GM12864 (cell line): ENCODE data around the gene TGFB1I1.
A peak's percentile ranks its signal among the peaks of the same experiment; 100 is the strongest.

ENCODE experiments used
- DNase-seq: peaks from one replicate; pipeline ENCODE4 v3.0.0-alpha.2; 2011; ENCODE audit warnings: low read depth
- H3K4me3 ChIP-seq: 2 replicates; pipeline ENCODE4 v1.5.1; 2011; ENCODE audit warnings: mild to moderate bottlenecking, low read depth, low read length, control low read depth
- TF ChIP-seq, protein P1 (sequence below): IDR thresholded peaks from 2 replicates; pipeline ENCODE4 v1.5.1; 2011; ENCODE audit warnings: low read depth, mild to moderate bottlenecking, moderate library complexity, low read length, control low read depth, inconsistent platforms; ENCODE audit errors: missing control alignments

The TGFB1I1 gene

DNA sequence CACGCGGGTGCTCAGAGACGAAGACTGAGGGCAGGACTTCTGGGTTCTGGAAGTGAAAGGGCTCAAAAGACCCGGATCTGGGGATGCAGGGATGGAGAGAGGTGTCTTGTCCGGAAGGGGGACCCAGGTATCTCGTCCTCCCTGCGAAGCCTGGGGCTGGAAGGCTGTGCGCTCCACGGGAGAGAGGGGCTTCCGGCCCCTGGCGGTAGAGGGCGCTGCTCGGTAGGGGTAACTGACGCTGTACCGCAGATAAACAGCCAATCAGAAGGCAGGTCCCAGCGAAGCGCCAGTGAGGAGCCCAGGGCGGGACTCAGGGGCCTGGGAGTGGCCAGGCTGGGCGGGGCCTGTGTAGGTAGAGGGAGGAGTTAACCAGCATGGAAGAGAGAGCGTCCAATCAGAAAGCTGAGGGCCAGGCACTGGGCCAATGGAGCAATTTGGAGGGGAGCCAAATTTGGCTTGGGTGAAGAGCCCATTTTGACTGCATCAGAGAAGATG, 804 bp downstream of the TGFB1I1 start:
- H3K4me3 ChIP-seq: no peak overlapping the region
- TF ChIP-seq, protein P1, sequence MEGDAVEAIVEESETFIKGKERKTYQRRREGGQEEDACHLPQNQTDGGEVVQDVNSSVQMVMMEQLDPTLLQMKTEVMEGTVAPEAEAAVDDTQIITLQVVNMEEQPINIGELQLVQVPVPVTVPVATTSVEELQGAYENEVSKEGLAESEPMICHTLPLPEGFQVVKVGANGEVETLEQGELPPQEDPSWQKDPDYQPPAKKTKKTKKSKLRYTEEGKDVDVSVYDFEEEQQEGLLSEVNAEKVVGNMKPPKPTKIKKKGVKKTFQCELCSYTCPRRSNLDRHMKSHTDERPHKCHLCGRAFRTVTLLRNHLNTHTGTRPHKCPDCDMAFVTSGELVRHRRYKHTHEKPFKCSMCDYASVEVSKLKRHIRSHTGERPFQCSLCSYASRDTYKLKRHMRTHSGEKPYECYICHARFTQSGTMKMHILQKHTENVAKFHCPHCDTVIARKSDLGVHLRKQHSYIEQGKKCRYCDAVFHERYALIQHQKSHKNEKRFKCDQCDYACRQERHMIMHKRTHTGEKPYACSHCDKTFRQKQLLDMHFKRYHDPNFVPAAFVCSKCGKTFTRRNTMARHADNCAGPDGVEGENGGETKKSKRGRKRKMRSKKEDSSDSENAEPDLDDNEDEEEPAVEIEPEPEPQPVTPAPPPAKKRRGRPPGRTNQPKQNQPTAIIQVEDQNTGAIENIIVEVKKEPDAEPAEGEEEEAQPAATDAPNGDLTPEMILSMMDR: peak; percentile 34
- DNase-seq: no peak

DNA sequence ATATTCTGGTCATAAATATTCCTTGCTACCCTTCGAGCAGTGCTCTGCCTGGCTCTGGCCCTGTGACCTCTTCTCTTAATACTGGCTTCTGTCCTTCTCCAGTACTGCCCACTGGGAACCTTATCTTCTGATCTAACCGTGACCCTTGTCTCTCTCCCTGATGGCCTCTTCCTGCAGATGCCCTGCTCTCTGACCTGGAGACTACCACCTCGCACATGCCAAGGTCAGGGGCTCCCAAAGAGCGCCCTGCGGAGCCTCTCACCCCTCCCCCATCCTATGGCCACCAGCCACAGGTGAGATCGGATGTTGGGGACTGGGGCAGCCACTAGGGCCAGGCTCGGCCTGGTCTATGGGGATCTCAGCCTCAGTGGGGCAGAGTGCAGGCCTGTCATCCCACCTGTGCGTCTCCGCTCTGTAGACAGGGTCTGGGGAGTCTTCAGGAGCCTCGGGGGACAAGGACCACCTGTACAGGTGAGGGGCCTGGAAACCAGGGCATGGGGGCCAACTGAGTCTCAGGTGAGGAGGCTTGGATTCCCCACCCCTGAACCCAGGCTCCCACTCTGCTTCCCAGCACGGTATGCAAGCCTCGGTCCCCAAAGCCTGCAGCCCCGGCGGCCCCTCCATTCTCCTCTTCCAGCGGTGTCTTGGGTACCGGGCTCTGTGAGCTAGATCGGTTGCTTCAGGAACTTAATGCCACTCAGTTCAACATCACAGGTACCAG, 1.5 kb downstream of the TGFB1I1 start:
- TF ChIP-seq, protein P1: no peak
- no peak overlapping the region for H3K4me3 ChIP-seq
- no peak for DNase-seq

DNA sequence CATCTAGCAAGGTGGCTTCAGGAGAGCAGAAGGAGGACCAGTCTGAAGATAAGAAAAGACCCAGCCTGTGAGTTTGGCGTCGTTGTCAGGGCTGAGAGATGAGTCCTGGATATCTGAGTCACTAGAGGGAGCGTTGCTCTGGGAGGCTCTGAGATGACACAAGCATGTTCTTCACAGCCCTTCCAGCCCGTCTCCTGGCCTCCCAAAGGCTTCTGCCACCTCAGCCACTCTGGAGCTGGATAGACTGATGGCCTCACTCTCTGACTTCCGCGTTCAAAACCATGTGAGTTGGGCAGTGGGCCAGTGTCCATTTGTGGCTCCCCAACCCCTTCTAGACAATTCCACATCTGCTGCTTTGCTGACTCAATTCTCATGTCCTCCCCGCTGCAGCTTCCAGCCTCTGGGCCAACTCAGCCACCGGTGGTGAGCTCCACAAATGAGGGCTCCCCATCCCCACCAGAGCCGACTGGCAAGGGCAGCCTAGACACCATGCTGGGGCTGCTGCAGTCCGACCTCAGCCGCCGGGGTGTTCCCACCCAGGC, 2.3 kb downstream of the TGFB1I1 start:
- no peak for DNase-seq
- H3K4me3 ChIP-seq: no peak overlapping the region
- TF ChIP-seq, protein P1: no peak

DNA sequence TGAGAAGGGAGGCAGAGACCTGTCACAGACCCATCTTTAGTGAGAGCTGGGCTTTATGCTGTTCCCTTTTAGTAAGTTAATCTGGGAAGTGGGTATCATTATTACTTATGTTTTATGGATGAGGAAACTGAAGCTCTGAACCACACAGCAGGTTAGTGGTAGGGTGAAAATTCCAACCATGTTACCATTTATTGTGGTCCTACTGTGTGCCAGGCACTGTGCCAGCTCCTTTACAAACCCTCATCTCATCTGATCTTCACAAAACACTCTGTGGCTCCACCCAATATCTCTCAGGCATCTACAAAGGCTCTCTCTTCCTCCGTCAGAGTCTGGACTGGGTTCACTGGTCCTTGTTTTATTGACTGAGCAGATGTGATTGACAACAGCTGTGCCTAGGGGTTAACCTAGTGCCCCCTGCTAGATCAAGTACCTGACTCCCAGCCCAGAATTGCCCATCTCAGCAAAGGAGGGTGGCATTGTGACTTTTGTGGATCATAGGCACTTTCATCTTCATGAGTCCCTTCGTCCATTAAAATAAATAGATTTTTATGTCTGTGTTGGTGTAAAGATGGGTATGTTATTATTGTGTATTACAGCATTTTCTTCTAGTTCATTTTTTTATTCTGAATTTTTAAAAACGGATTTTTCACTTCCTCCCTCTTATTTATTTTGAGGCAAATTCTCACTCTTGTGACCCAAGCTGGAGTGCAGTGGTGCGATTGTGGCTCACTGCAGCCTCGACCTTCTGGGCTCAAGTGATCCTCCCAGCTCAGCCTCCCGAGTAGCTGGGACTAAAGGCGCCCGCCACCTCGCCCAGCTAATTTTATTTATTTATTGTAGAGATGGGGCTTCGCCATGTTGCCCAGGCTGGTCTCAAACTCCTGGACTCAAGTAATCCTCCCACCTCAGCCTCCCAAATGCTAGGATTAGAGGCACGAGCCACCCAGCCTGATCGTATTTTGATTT, 3.1 kb downstream of the TGFB1I1 start:
- no peak for DNase-seq
- H3K4me3 ChIP-seq: no peak overlapping the region
- TF ChIP-seq, protein P1: no peak

DNA sequence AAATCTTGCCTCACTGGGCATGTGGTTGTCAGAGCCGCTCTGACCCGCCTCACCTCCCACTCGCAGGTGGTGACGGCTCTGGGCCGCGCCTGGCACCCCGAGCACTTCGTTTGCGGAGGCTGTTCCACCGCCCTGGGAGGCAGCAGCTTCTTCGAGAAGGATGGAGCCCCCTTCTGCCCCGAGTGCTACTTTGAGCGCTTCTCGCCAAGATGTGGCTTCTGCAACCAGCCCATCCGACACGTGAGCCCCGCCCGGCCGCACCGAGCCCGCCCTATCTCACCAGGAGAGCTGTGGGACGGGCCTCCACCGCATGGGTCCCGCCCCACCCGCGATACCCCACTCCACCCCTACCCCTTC, 4.0 kb downstream of the TGFB1I1 start:
- TF ChIP-seq, protein P1: no peak
- H3K4me3 ChIP-seq: no peak overlapping the region
- DNase-seq: no peak

DNA sequence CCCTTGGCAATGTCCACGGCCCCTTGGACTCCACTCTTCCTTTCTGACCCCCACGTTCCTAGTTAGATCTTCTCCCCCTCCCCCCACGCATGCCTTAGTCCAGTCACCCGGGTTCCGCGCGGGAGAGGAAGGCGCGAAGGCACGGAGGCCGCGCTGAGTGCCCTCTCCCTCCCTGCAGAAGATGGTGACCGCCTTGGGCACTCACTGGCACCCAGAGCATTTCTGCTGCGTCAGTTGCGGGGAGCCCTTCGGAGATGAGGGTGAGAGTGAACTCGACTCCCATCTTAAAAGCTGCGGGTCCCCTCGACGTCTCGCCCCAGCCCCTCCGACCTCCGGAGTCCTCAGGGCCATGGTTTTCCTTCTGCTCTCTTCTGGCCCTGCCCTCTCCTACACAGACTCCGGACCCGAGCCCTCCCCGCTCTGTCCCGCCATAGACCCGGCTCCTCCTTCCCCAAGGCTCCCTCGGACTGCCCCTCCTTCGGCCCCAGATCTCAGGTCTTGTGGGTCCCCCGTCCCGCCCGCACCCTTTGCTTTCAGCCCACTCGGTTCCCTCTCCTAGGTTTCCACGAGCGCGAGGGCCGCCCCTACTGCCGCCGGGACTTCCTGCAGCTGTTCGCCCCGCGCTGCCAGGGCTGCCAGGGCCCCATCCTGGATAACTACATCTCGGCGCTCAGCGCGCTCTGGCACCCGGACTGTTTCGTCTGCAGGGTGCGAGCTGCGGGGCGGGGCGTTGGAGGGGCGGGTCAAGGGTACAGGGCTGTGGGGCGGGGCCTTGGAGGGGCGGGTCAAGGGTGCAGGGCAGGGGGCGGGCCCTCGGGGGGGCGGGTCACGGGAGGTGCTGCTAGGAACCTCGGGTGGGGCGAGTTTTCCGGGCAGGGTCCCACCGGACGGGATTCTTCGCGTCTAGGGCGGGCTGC, 4.6 kb downstream of the TGFB1I1 start:
- H3K4me3 ChIP-seq: peak overlapping the region; percentile 66
- TF ChIP-seq, protein P1: no peak
- DNase-seq: no peak
